Esophagus muscularis mucosa (tissue), 3 donors: Measurements from ENCODE around the gene NDUFC2.

Source experiments
- CTCF ChIP-seq, 3 experiments: fragments of 200-600 bp in 2 of 3; fragments of 450-650 bp in 1 of 3; sonication (generic) in 2 of 3; IDR thresholded peaks; one replicate each; pipeline ENCODE4 v1.5.1; 2017 to 2019; ENCODE audit warnings: antibody characterized with exemption in 3 of 3, mild to moderate bottlenecking in 2 of 3, moderate library complexity in 1 of 3
- EP300 ChIP-seq: sonication (generic); formaldehyde crosslinking; IDR thresholded peaks from one replicate; pipeline ENCODE4 v1.6.1; 2017; ENCODE audit warnings: antibody characterized with exemption

- no peak for TF ChIP-seq CTCF (IDR thresholded peaks at IDR 0.05)
- no peak for TF ChIP-seq EP300
Observed at GRCh38 chr11:78070621-78071020, 9.0 kb downstream of the NDUFC2 start.
